Endothelial cell (in vitro differentiated cells): ENCODE results near the gene ELOVL6. TPM values are rescaled to one million over a fixed set of nuclear protein-coding genes. Genes with fewer than 3 reads are reported as not detected.

Experiments used
- DNase-seq: peaks from one replicate; pipeline ENCODE4 v3.0.0; 2021; ENCODE audit warnings: low spot score
- H3K27ac Mint-ChIP-seq: one replicate; pipeline ENCODE4 v1.8.0; 2021; ENCODE audit warnings: mixed read lengths, inconsistent platforms; ENCODE audit not compliant: unreplicated experiment
- H3K27me3 Mint-ChIP-seq: one replicate; pipeline ENCODE4 v1.8.0; 2021; ENCODE audit warnings: mild to moderate bottlenecking, moderate library complexity, mixed read lengths, inconsistent platforms; ENCODE audit not compliant: unreplicated experiment
- H3K36me3 Mint-ChIP-seq: one replicate; pipeline ENCODE4 v1.8.0; 2021; ENCODE audit warnings: mild to moderate bottlenecking, low read depth, mixed read lengths, inconsistent platforms; ENCODE audit not compliant: unreplicated experiment
- H3K4me1 Mint-ChIP-seq: one replicate; pipeline ENCODE4 v1.8.0; 2021; ENCODE audit warnings: mild to moderate bottlenecking, mixed read lengths, inconsistent platforms; ENCODE audit not compliant: unreplicated experiment
- H3K4me3 Mint-ChIP-seq: one replicate; pipeline ENCODE4 v1.8.0; 2021; ENCODE audit warnings: mild to moderate bottlenecking, mixed read lengths, inconsistent platforms; ENCODE audit not compliant: unreplicated experiment
- H3K9me3 Mint-ChIP-seq: one replicate; pipeline ENCODE4 v1.8.0; 2021; ENCODE audit warnings: mixed read lengths, inconsistent platforms; ENCODE audit not compliant: unreplicated experiment
- CTCF ChIP-seq: fragments of 200-600 bp; sonication (generic); IDR thresholded peaks from one replicate; pipeline ENCODE4 v1.5.0; 2021; ENCODE audit warnings: antibody characterized with exemption; ENCODE audit not compliant: unreplicated experiment
- total RNA-seq: library from RNA; stranded (reverse); fragmentation: NEBNext Ultra II Directional; extraction: Animal tissue kit (Norgen Biotek cat#: 25700); gene quantifications from one replicate; pipeline ENCODE4 v1.2.1, GENCODE V29; 2021; ENCODE audit not compliant: unreplicated experiment

Gene ELOVL6
- total RNA-seq, 1 donor from 2014 or later, result 31.0 TPM

GRCh38 chr4:110068248-110068647 lies 130.2 kb downstream of the ELOVL6 start:
- Mint-ChIP-seq H3K4me1 (peaks cover 14% of the 10 kb centered on the region), H3K27me3 (peaks cover 1% of the 10 kb centered on the region), H3K36me3 (no peaks in the 10 kb centered on the region), H3K27ac (no peak overlapping the region), H3K4me3 (no peak overlapping the region), H3K9me3 (peaks cover 4% of the 10 kb centered on the region)
- TF ChIP-seq CTCF, result no peak
- no peak for DNase-seq

- TF ChIP-seq CTCF, result no peak
These were observed 133.5 kb downstream of the ELOVL6 start for GRCh38 chr4:110064934-110065333.

GRCh38 chr4:110064295-110064694 lies 134.1 kb downstream of the ELOVL6 start:
- H3K27me3 Mint-ChIP-seq, result peaks cover 1% of the 10 kb centered on the region
- H3K4me1 Mint-ChIP-seq, result peaks cover 14% of the 10 kb centered on the region
- H3K4me3 Mint-ChIP-seq, result no peak overlapping the region
- H3K9me3 Mint-ChIP-seq, result peaks cover 4% of the 10 kb centered on the region
- DNase-seq, result no peak
- no peak overlapping the region for H3K27ac Mint-ChIP-seq
- no peak for TF ChIP-seq CTCF
- H3K36me3 Mint-ChIP-seq, result no peaks in the 10 kb centered on the region

More at GRCh38 chr4:110064934-110065333, 133.5 kb downstream of the ELOVL6 start:
- DNase-seq, result no peak
- H3K9me3 Mint-ChIP-seq, result peaks cover 4% of the 10 kb centered on the region
- H3K36me3 Mint-ChIP-seq, result no peaks in the 10 kb centered on the region
- no peak overlapping the region for H3K4me3 Mint-ChIP-seq
- H3K27ac Mint-ChIP-seq, result no peak overlapping the region
- H3K27me3 Mint-ChIP-seq, result peaks cover 1% of the 10 kb centered on the region
- peaks cover 10% of the 10 kb centered on the region for H3K4me1 Mint-ChIP-seq

- H3K4me3 Mint-ChIP-seq, result no peak overlapping the region
- H3K27ac Mint-ChIP-seq, result no peak overlapping the region
- peaks cover 4% of the 10 kb centered on the region for H3K9me3 Mint-ChIP-seq
- H3K4me1 Mint-ChIP-seq, result peaks cover 14% of the 10 kb centered on the region
- H3K36me3 Mint-ChIP-seq, result no peaks in the 10 kb centered on the region
- no peaks in the 10 kb centered on the region for H3K27me3 Mint-ChIP-seq
- no peak for TF ChIP-seq CTCF
- DNase-seq, result no peak
These were observed 136.2 kb downstream of the ELOVL6 start for GRCh38 chr4:110062166-110062565.

GRCh38 chr4:110061076-110061475 lies 137.3 kb downstream of the ELOVL6 start:
- Mint-ChIP-seq H3K36me3 (no peaks in the 10 kb centered on the region), H3K9me3 (peaks cover 4% of the 10 kb centered on the region), H3K27ac (no peak overlapping the region), H3K27me3 (no peaks in the 10 kb centered on the region), H3K4me1 (peaks cover 14% of the 10 kb centered on the region), H3K4me3 (no peak overlapping the region)
- no peak for DNase-seq
- no peak for TF ChIP-seq CTCF
